RPMI8226 (cell line): ENCODE data around the gene FAM50B.
"Not testable (repeated sequence)": the region's sequence is repeated elsewhere in the genome, so short reads cannot be mapped to it uniquely, and the experiment has no call there.

Experiments
- DNase-seq: peaks from one replicate; pipeline ENCODE4 v3.0.0-alpha.2; 2015

The FAM50B gene

GRCh38 chr6:3850451-3851203, 1.5 kb downstream of the FAM50B start:
- DNase-seq: no peak

GRCh38 chr6:3851839-3852238, 2.7 kb downstream of the FAM50B start:
- no peak for DNase-seq

GRCh38 chr6:3852391-3852790, 3.2 kb downstream of the FAM50B start:
- no peak for DNase-seq

- no peak for DNase-seq
Measured at GRCh38 chr6:3855866-3856265, 6.7 kb downstream of the FAM50B start.

- DNase-seq: no peak
Measured at GRCh38 chr6:3856576-3856975, 7.4 kb downstream of the FAM50B start.

GRCh38 chr6:3857468-3858456, 8.6 kb downstream of the FAM50B start:
- no peak for DNase-seq

GRCh38 chr6:3859878-3860552, 10.8 kb downstream of the FAM50B start:
- DNase-seq: no peak

- DNase-seq: no peak
Measured at GRCh38 chr6:3861424-3861823, 12.3 kb downstream of the FAM50B start.

- DNase-seq: no peak
Measured at GRCh38 chr6:3862038-3862437, 12.9 kb downstream of the FAM50B start.

- DNase-seq: not testable (repeated sequence)
Measured at GRCh38 chr6:3863322-3863721, 14.1 kb downstream of the FAM50B start.

- no peak for DNase-seq
Measured at GRCh38 chr6:3865463-3865862, 16.3 kb downstream of the FAM50B start.

GRCh38 chr6:3867641-3868502, 18.7 kb downstream of the FAM50B start:
- no peak for DNase-seq

GRCh38 chr6:3868544-3868943, 19.4 kb downstream of the FAM50B start:
- DNase-seq: no peak

- DNase-seq: no peak
Measured at GRCh38 chr6:3869284-3869631, 20.1 kb downstream of the FAM50B start.

- DNase-seq: no peak
Measured at GRCh38 chr6:3869632-3870527, 20.7 kb downstream of the FAM50B start.

GRCh38 chr6:3870528-3870925, 21.4 kb downstream of the FAM50B start:
- no peak for DNase-seq

- no peak for DNase-seq
Measured at GRCh38 chr6:3871515-3871914, 22.3 kb downstream of the FAM50B start.

- DNase-seq: no peak
Measured at GRCh38 chr6:3871939-3872338, 22.8 kb downstream of the FAM50B start.

- no peak for DNase-seq
Measured at GRCh38 chr6:3872370-3872854, 23.2 kb downstream of the FAM50B start.

GRCh38 chr6:3873051-3873450, 23.9 kb downstream of the FAM50B start:
- no peak for DNase-seq

- no peak for DNase-seq
Measured at GRCh38 chr6:3874069-3874468, 24.9 kb downstream of the FAM50B start.
